Right lobe of liver (tissue), 6 donors: ENCODE measurements around the gene NDE1. TPM values are rescaled to one million over a fixed set of nuclear protein-coding genes. Genes with fewer than 3 reads are reported as not detected.
"Not testable (repeated sequence)": the region's sequence is repeated elsewhere in the genome, so short reads cannot be mapped to it uniquely, and the experiment has no call there.

Source experiments
- ATAC-seq, 4 donors: fragments of 200-7000 bp; cut with Tn5 transposase; one replicate each; pipeline ENCODE4 v1.9.1; 2020; ENCODE audit warnings: mild to moderate bottlenecking in 4 of 4, moderate library complexity in 4 of 4
- DNase-seq, 3 donors: peaks; one replicate each; pipeline ENCODE4 v3.0.0-alpha.2; 2020
- H3K27ac ChIP-seq, 3 donors: fragments of 200-600 bp; one replicate each; pipeline ENCODE4 v1.8.0; 2022
- H3K27me3 ChIP-seq, 2 donors: fragments of 200-600 bp; one replicate each; pipeline ENCODE4 v1.8.0; 2022
- H3K36me3 ChIP-seq, 4 donors: fragments of 200-600 bp; sonication (generic) in 1 of 4; one replicate each; pipeline versions ENCODE4 v1.5.1 to v1.8.0; 2017 to 2022; ENCODE audit warnings: control low read depth in 1 of 4
- H3K4me1 ChIP-seq, 4 donors: fragments of 200-600 bp; sonication (generic) in 1 of 4; one replicate each; pipeline versions ENCODE4 v1.5.1 to v1.8.0; 2017 to 2022; ENCODE audit warnings: control low read depth in 1 of 4
- H3K4me3 ChIP-seq, 3 donors: fragments of 200-600 bp; one replicate each; pipeline ENCODE4 v1.8.0; 2022
- H3K9me3 ChIP-seq, 4 donors: fragments of 200-600 bp; sonication (generic) in 1 of 4; one replicate each; pipeline versions ENCODE4 v1.5.1 to v1.8.0; 2017 to 2022; ENCODE audit warnings: control low read depth in 1 of 4
- CTCF ChIP-seq, 4 donors: fragments of 200-600 bp in 3 of 4; fragments of 450-650 bp in 1 of 4; IDR thresholded peaks; one replicate each; pipeline versions ENCODE4 v1.5.1 to v1.8.0; 2016 to 2022; ENCODE audit warnings: antibody characterized with exemption in 4 of 4, mild to moderate bottlenecking in 2 of 4
- POLR2A ChIP-seq: fragments of 450-650 bp; IDR thresholded peaks from one replicate; pipeline ENCODE4 v1.6.1; 2017; ENCODE audit warnings: antibody characterized with exemption, mild to moderate bottlenecking
- WGBS: methylation state at CpG from one replicate; pipeline ENCODE4 v1.1.6; 2018; ENCODE audit warnings: low coverage, low lambda C conversion rate; ENCODE audit not compliant: insufficient coverage; ENCODE audit errors: missing lambda C conversion rate; 5-methylcytosine and 5-hydroxymethylcytosine counted together
- intact Hi-C, 2 donors: fragments of 100-400 bp; cut with DNase I; formaldehyde crosslinking; loops; one replicate each; pipeline versions ENCODE4 v1.11.2 to v1.14.1; 2022
- total RNA-seq, 6 experiments: library from RNA; depleted of rRNA in 2 of 6; stranded (reverse); fragments of >200 nt in 2 of 6; fragmentation: NEBNext Ultra II Directional in 3 of 6; extraction: Animal tissue kit (Norgen Biotek cat#: 25700) in 3 of 6; gene quantifications; one replicate each; pipeline versions ENCODE4 v1.1.0 to v1.2.4, GENCODE V29; 2016 to 2023
- donor health status: DM: no; HTN: yes; CAD: no.
- donor health status: DM: no; HTN: no; CAD: no.
- donor health status: DM: no; HTN: no; CAD: no.
- donor health status: DM: no; HTN: yes; CAD: no.
- donor health status: DM: no; HTN: yes; CAD: no.

Gene NDE1
- total RNA-seq, 6 experiments from 2014 or later: 3.6 to 10.2 (median 6.9) TPM

- TF ChIP-seq POLR2A (no peak), CTCF (IDR thresholded peaks at IDR 0.05) (peak in 1 of 4 donors; percentile 19)
- intact Hi-C loops: no loop called here
- DNase-seq: no peak
- WGBS: 69% methylated on average over 7 of the region's 7 CpGs
- peak in 1 of 4 donors; percentile 72 for ATAC-seq
- Histone ChIP-seq H3K4me1 (no peaks in the 10 kb centered on the region), H3K27me3 (no peaks in the 10 kb centered on the region), H3K9me3 (no peaks in the 10 kb centered on the region), H3K27ac (no peak overlapping the region), H3K4me3 (no peak overlapping the region), H3K36me3 (peaks cover 0 to 14% (median 3%) of the 10 kb centered on the region in 4 donors)
Measured at GRCh38 chr16:15682105-15682570, 32.1 kb downstream of the NDE1 start.

- H3K27me3 ChIP-seq: no peaks in the 10 kb centered on the region
- H3K4me3 ChIP-seq: no peak overlapping the region
- H3K27ac ChIP-seq: no peak overlapping the region
- WGBS: 93% methylated on average over 2 of the region's 2 CpGs
- H3K9me3 ChIP-seq: no peaks in the 10 kb centered on the region
- peaks cover 0 to 13% (median 3%) of the 10 kb centered on the region in 4 donors for H3K36me3 ChIP-seq
- TF ChIP-seq CTCF (IDR thresholded peaks at IDR 0.05) (no peak), POLR2A (no peak)
- H3K4me1 ChIP-seq: no peaks in the 10 kb centered on the region
- intact Hi-C loops: no loop called here
- DNase-seq (no peak), ATAC-seq (no peak)
Measured at GRCh38 chr16:15686287-15686686, 36.2 kb downstream of the NDE1 start.

GRCh38 chr16:15689290-15689689, 39.2 kb downstream of the NDE1 start:
- no peak for ATAC-seq
- no peak for DNase-seq
- no peak overlapping the region for H3K4me3 ChIP-seq
- no peak overlapping the region for H3K27ac ChIP-seq
- H3K9me3 ChIP-seq: no peaks in the 10 kb centered on the region
- intact Hi-C loops: no loop called here
- no peaks in the 10 kb centered on the region for H3K27me3 ChIP-seq
- no peak for TF ChIP-seq CTCF (IDR thresholded peaks at IDR 0.05)
- no peak for TF ChIP-seq POLR2A
- peaks cover 0 to 28% (median 6%) of the 10 kb centered on the region in 4 donors for H3K36me3 ChIP-seq
- H3K4me1 ChIP-seq: no peaks in the 10 kb centered on the region
- 100% methylated on average over 3 of the region's 3 CpGs for WGBS

- 83% methylated on average over 2 of the region's 3 CpGs for WGBS
- H3K4me1 ChIP-seq: no peaks in the 10 kb centered on the region
- no peaks in the 10 kb centered on the region for H3K9me3 ChIP-seq
- TF ChIP-seq POLR2A (no peak), CTCF (IDR thresholded peaks at IDR 0.05) (no peak)
- H3K27ac ChIP-seq: no peak overlapping the region
- ATAC-seq (no peak), DNase-seq (no peak)
- no peak overlapping the region for H3K4me3 ChIP-seq
- no peaks in the 10 kb centered on the region for H3K27me3 ChIP-seq
- intact Hi-C loops: no loop called here
- peaks cover 0 to 33% (median 6%) of the 10 kb centered on the region in 4 donors for H3K36me3 ChIP-seq
Measured at GRCh38 chr16:15690296-15690695, 40.3 kb downstream of the NDE1 start.

GRCh38 chr16:15691046-15691445, 41.0 kb downstream of the NDE1 start:
- ATAC-seq (peak in 1 of 4 donors; percentile 20), DNase-seq (no peak)
- Histone ChIP-seq H3K4me1 (no peaks in the 10 kb centered on the region), H3K4me3 (no peak overlapping the region), H3K36me3 (peaks cover 0 to 33% (median 6%) of the 10 kb centered on the region in 4 donors), H3K27me3 (no peaks in the 10 kb centered on the region), H3K9me3 (no peaks in the 10 kb centered on the region), H3K27ac (no peak overlapping the region)
- WGBS: 100% methylated on average over 6 of the region's 10 CpGs
- TF ChIP-seq POLR2A: no peak
- no peak for TF ChIP-seq CTCF (IDR thresholded peaks at IDR 0.05)
- intact Hi-C loops: no loop called here

- not testable (repeated sequence) for H3K4me1 ChIP-seq
Measured at GRCh38 chr16:15692508-15692907, 42.5 kb downstream of the NDE1 start.

More at GRCh38 chr16:15692508-15692907, 42.5 kb downstream of the NDE1 start:
- ATAC-seq, H3K4me3 ChIP-seq, H3K27ac ChIP-seq, H3K27me3 ChIP-seq, intact Hi-C loops, H3K9me3 ChIP-seq, DNase-seq: not testable (repeated sequence)
- peaks cover 0 to 42% (median 3%) of the 10 kb centered on the region in 4 donors for H3K36me3 ChIP-seq
- WGBS: no CpG with 5 or more reads among the region's 1 CpG
